Amniotic epithelial cell (primary cell): ENCODE data around the gene PSMB8.
"Not testable (repeated sequence)": the region's sequence is repeated elsewhere in the genome, so short reads cannot be mapped to it uniquely, and the experiment has no call there.

ENCODE experiments used
- DNase-seq: peaks from one replicate; pipeline ENCODE4 v3.0.0-alpha.2; 2010; ENCODE audit warnings: low read depth

Gene PSMB8

GRCh38 chr6:32843979-32844838, at the start of gene PSMB8:
Gene PSMB8, minus strand, starts transcription at chr6:32844047. Its CDS starts 51 bp downstream, at chr6:32843996.
- DNase-seq: peak; percentile 93

DNA sequence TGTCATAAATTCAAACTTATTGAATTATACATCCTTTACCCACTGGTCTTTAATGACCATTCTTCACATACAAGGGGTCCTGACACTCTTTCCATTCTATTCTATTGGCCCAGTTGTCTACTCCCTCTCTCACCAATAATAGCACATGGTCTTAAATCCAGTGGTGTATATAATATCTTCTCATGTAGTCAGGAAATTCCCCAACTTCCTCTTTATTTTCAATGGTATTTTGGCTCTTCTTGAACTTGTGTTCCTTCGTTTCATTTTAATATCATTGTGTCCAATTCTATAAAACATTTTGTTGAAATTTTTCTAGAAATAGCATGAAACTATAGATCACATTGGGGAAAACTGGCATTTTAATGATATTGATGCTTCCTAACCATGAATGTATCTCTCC, 47.0 kb upstream of the PSMB8 start:
- DNase-seq: no peak

GRCh38 chr6:32889533-32889932, 45.7 kb upstream of the PSMB8 start:
- no peak for DNase-seq

- no peak for DNase-seq
These were observed 44.7 kb upstream of the PSMB8 start for GRCh38 chr6:32888576-32888975.

GRCh38 chr6:32887616-32888015, 43.8 kb upstream of the PSMB8 start:
- no peak for DNase-seq

- peak; percentile 51 for DNase-seq
These were observed 43.0 kb upstream of the PSMB8 start for GRCh38 chr6:32886681-32887383.

DNA sequence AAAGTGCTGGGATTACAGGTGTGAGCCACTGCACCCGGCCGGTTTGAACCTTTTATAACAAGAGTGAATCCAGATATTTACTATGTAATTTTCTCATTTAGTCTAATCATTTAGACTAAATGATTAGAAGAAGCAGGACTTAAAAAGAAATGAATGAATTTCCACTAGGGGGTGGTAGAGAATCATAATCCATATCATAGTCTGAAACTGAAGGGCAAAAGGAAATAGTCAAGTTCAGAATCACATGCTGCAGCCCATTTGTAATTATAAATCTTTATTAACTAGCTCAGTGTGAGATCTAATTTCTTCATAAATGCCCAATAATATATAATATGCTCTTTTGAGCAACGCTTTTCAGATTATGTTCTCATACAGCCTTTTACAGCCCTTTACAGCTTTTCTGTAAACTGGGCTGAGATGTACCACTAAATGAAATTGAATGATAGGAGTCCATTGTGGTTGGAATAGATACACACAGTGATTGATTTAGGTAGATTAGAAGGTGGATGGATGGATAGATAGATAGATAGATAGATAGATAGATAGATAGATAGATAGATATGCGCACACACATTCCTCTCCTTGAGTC, 41.9 kb upstream of the PSMB8 start:
- peak; percentile 73 for DNase-seq

DNA sequence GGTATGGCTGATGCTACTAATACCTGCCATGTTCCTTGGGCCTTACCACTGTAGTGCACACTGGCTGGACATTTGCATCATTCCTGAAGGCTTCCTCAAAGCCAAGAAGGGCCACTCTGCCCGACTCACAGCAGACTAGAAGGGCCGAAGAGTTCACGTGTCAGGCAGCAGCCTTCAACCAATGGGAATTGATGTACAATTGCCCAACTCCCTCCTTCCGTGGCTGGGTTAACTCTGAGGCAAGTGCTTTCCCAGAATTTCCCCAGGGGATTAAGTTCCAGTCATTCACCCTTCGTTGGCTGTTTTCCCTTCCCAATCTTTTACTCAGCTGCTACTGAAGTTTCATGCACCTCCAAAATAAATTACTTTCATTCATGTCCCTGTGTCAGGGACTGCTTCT, 39.9 kb upstream of the PSMB8 start:
- DNase-seq: peak; percentile 86

GRCh38 chr6:32882879-32883250, 39.0 kb upstream of the PSMB8 start:
- DNase-seq: peak; percentile 69

GRCh38 chr6:32880962-32881361, 37.1 kb upstream of the PSMB8 start:
- not testable (repeated sequence) for DNase-seq

GRCh38 chr6:32879691-32880090, 35.8 kb upstream of the PSMB8 start:
- no peak for DNase-seq

DNA sequence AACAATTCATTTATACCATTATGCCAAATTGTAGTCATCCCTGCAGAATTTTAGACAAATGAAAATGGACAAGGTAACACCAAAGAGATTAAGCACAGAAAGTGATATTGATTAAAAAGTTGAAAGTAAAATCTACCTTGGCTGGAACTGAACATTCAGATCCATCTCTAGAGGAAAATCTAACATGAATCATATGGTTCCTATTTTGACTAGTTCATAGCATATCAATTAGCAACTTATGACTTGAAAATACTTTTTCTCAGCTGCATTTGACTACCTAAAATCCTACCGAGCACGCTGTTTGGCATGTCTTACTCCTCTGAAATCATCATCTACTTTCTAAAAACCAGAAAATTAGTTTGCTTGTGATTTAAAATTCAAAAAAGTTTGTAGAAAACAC, 32.8 kb upstream of the PSMB8 start:
- DNase-seq: no peak

GRCh38 chr6:32873947-32874346, 30.1 kb upstream of the PSMB8 start:
- not testable (repeated sequence) for DNase-seq

- peak; percentile 57 for DNase-seq
These were observed 24.5 kb upstream of the PSMB8 start for GRCh38 chr6:32868257-32868788.

DNA sequence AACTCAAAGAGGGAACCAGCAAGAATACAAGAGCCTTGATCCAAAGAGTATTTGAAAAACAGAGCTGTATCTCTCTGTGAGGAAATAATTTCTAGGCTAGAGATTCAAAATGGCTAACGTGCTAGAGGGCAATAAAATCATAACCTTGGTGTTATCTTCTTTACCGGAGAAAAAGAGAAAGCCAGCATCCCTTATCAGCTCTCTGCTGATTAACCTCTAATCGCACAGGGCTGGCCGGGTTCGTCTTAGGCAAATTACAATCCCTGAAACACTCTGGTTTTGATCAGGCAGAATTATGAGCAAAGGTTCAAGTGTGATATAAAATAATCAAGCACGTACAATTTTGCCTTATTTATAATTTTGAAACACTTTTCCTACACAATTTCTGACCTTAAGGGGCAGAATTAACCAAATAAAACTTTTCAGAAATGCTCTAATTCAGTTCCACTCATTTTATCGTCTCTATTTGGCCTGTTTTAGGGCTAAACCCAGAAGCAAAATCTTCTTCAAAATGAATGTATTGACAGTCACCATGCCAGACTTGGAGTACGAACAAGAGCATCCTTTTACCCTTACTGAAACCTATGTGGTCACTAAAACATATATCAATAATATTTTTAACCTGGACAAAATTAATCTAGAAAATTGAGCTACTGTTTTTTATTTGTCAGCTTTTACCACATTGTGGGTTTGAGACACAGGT, 23.9 kb upstream of the PSMB8 start:
- DNase-seq: no peak

DNA sequence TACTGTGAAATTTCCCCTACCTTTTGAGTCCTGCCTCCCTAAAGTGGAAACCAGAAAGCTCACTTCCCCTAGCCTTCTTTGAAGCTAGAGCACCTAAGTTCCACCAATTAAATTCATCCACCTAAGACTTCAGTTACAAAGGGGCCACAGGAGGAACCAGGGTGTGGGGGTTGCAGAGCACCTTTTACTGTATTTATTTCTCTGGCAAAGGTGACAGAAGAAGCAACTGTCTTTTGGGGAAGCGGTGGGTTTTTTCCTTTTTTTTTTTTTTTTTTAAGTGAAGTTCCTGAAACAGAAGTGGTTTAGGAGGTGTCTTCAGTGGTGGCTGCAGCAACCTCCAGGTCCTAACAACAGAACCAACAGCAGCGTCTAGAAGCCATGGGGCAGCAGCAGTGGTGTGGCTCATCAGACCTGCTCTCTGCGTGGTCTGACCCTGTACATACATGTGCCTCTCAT, 23.2 kb upstream of the PSMB8 start:
- DNase-seq: no peak

DNA sequence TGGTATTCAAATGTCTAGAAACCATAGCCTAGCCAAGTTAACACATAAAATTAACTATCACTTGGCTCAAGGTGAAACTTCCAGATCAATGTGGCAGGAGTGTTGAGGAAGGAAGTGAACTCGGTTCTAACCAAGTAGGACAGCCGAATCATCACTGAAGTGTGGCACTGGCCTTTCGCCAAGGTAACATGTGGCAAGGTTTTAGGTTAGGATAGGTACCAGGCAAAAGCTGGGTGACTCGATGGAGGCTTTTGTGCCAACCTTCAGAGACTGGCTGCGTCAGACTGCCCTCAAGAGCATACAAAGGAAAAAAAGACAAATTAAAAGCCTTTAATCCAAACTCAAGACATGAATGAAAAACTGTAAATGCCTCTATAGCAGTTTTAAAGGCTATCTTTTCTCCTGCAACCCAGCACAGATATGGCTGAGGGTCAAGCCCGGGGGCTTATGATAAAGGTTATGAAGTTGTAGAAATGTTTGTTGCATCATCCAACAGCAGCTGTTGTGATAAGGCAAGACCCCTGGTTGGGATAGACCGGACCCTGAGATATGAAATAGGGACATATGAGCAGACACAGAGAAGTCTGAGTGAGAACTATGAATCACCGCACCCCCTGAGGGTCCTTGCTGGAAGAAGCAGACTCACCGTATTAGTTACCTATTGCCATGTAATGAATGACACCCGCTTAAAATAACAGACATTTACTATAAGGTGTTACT, 22.0 kb upstream of the PSMB8 start:
- DNase-seq: no peak

DNA sequence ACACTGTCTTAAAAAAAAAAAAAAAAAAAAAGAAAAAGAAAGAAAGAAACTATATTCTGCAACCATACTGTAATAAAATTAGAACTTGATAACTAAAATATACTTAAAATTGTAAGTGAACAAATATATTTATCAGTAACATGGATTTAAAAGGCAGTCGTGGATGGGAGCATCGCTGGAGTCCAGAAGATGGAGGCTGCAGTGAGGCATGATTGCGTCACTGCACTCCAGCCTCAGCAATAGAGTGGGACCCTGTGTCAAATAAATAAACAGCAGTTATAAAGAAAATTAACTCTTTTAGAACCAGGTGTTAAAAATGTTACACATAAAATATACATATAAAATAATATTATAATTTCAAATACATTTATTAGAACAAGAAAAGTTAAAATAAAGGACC, 18.9 kb upstream of the PSMB8 start:
- no peak for DNase-seq

DNA sequence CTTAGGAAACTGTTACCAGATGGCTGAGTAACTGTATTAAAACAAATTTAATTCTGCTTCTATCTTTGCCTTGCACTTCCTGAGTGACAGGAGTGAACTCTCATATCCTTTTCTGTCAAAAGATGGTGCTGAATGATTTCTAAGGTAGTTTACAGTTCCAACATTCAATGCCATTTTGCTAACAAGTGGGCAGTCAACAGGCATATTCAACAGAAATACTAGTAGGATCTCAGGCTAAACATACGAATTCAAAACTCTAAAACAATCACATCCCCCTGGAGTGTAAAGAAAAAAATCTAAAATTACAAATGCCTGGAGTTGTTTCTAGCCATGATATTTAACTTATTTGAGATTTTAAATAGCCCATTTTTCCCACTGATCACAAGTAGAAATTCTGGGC, 16.8 kb upstream of the PSMB8 start:
- no peak for DNase-seq

DNA sequence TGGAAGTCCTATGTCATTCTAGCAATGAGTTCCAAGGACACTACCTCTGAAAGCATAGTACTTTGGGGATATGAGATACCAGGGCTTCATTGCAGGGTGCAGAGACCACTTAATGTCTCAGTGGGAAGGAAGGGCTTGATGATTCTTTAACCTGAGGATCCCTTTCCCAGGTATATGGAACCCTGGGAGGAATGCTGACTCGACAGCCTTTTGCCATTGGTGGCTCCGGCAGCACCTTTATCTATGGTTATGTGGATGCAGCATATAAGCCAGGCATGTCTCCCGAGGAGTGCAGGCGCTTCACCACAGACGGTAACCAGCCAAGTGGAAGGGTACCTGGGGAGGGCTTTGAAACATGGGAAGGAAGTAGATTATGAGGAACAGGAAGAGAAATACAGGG, 14.3 kb upstream of the PSMB8 start:
- no peak for DNase-seq

DNA sequence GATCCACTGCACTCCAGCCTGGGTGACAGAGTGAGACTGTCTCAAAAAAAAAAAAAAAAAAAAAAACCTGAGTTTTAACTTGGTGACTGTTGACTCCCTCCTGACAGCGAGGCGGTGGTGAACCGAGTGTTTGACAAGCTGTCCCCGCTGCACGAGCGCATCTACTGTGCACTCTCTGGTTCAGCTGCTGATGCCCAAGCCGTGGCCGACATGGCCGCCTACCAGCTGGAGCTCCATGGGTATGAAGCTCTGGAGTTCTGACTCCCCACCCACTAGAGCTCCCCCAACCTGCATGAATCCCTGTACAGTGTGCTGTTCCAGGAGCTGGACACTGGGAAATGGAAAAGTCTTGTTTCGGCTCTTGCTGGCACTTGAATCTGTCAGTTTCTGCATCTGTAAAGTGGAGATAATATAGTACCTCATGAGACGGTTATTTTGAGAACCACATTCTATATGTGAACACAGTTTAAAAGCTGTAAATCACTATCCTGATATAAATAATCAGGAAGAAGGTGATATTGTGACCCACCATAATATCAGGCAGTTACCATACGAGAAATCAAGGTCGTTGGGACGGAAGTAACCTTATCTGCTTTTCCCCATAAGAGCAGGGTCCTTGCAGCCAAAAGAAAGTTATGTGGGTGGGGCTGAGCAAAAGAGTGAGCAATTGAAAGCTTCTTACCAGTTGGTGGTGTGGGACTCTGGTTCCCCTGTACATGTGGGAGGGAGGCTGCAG, 13.5 kb upstream of the PSMB8 start:
- no peak for DNase-seq
